Activated T-cell treated with anti-CD3 and anti-CD28 coated beads, Interleukin-2, amount 50 U/mL, for 48 hours (primary cell): Measurements from ENCODE around the gene DOK6.
A peak's percentile ranks its signal among the peaks of the same experiment; 100 is the strongest.

Source experiments
- DNase-seq, 2 experiments: peaks; one replicate each; pipeline ENCODE4 v3.0.0-alpha.2; 2020

Gene DOK6

GRCh38 chr18:69444221-69444620 lies 43.5 kb downstream of the DOK6 start:
- DNase-seq, result no peak

GRCh38 chr18:69447886-69448285 lies 47.2 kb downstream of the DOK6 start:
- DNase-seq, result no peak

GRCh38 chr18:69455125-69455524 lies 54.4 kb downstream of the DOK6 start:
- no peak for DNase-seq

- peak; percentile 73 to 75 for DNase-seq
These were observed 68.8 kb downstream of the DOK6 start for GRCh38 chr18:69469444-69469919.

GRCh38 chr18:69480460-69480859 lies 79.8 kb downstream of the DOK6 start:
- DNase-seq, result no peak

- no peak for DNase-seq
These were observed 82.9 kb downstream of the DOK6 start for GRCh38 chr18:69483574-69483973.

GRCh38 chr18:69484699-69485396 lies 84.2 kb downstream of the DOK6 start:
- no peak for DNase-seq

- DNase-seq, result no peak
These were observed 87.1 kb downstream of the DOK6 start for GRCh38 chr18:69487488-69488394.

- no peak for DNase-seq
These were observed 89.4 kb downstream of the DOK6 start for GRCh38 chr18:69490072-69490471.

GRCh38 chr18:69490813-69491212 lies 90.1 kb downstream of the DOK6 start:
- DNase-seq, result no peak

GRCh38 chr18:69491576-69491975 lies 90.9 kb downstream of the DOK6 start:
- no peak for DNase-seq

- no peak for DNase-seq
These were observed 92.2 kb downstream of the DOK6 start for GRCh38 chr18:69492861-69493260.

- no peak for DNase-seq
These were observed 94.2 kb downstream of the DOK6 start for GRCh38 chr18:69494841-69495240.

- no peak for DNase-seq
These were observed 94.7 kb downstream of the DOK6 start for GRCh38 chr18:69495338-69495737.

GRCh38 chr18:69495841-69496533 lies 95.3 kb downstream of the DOK6 start:
- DNase-seq, result no peak

GRCh38 chr18:69518989-69519388 lies 118.3 kb downstream of the DOK6 start:
- no peak for DNase-seq

GRCh38 chr18:69523582-69523981 lies 122.9 kb downstream of the DOK6 start:
- DNase-seq, result no peak

- DNase-seq, result no peak
These were observed 127.7 kb downstream of the DOK6 start for GRCh38 chr18:69528435-69528834.

- no peak for DNase-seq
These were observed 128.5 kb downstream of the DOK6 start for GRCh38 chr18:69529151-69529550.

- no peak for DNase-seq
These were observed 131.3 kb downstream of the DOK6 start for GRCh38 chr18:69531973-69532372.

- DNase-seq, result no peak
These were observed 136.5 kb downstream of the DOK6 start for GRCh38 chr18:69537183-69537582.

- DNase-seq, result no peak
These were observed 138.2 kb downstream of the DOK6 start for GRCh38 chr18:69538849-69539248.

- no peak for DNase-seq
These were observed 138.7 kb downstream of the DOK6 start for GRCh38 chr18:69539404-69539803.
